Activated CD4-positive, alpha-beta T cell treated with anti-CD3 and anti-CD28 coated beads for 4 hours (primary cell): ENCODE results near the gene KHNYN.
"Not testable (repeated sequence)": the region's sequence is repeated elsewhere in the genome, so short reads cannot be mapped to it uniquely, and the experiment has no call there.

Experiments
- DNase-seq, 2 donors: peaks; one replicate each; pipeline ENCODE4 v3.0.0-alpha.2; 2020

The KHNYN gene

DNA sequence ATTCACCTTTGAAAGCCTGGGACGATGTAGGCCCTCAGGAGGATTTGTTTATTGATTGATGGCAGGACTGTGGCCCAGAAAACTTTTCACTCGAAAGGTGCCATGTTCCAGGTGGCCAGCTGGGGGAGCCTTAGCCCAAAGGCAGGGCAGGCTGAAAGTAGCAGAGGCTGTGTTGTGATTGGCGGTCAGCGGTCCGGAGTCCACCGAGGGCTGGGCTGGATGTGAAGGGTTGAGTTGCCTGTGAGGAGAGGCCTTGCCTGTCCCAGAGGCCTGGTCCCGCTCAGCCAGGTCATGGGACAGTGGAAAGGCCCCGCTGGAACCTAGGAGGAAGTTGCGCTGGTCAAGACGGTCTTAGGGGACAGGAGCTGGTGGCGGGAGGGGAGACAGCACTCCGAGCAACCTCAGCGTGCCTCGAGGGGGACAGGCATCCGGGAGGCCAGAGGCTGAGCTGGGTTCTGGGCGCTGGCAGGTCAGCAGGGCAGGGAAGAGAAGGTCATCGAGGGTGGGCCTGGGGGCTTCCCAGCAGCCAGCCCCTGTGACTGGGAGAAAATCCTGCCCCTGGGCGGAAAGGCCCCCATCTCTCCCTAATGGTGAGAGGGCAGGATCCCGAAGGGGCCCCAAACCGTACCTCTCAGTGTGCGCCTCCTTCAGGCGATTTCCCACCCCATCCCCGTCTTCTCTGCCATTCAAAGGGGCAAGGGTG lies 52.0 kb downstream of the KHNYN start:
- peak; percentile 16 to 31 for DNase-seq

DNA sequence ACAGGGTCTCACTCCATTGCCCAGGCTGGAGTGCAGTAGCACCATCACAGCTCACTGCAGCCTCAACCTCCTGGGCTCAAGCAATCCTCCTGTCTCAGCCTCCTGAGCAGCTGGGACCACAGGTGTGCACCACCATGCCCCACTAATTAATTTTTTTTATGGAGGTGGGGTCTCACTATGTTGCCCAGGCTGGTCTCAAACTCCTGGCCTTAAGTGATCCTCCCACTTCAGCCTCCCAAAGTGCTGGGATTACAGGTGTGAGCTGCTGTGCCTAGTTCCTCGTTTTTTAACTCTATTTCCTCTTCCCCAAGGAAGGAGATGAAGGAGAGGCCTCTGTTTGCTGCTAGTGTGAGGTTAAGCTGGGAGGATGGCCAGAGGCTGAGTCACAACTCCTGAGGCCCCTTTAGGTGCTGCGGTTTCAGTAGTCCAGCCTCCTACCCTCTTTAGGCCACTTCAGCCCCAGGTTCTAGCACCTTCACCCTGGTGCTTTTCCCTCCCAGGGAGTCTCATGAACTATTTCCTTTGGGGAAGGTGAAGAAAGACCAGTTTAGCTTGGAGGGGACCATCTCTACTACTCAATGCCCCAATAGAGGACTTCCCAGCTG lies 53.0 kb downstream of the KHNYN start:
- not testable (repeated sequence) for DNase-seq

DNA sequence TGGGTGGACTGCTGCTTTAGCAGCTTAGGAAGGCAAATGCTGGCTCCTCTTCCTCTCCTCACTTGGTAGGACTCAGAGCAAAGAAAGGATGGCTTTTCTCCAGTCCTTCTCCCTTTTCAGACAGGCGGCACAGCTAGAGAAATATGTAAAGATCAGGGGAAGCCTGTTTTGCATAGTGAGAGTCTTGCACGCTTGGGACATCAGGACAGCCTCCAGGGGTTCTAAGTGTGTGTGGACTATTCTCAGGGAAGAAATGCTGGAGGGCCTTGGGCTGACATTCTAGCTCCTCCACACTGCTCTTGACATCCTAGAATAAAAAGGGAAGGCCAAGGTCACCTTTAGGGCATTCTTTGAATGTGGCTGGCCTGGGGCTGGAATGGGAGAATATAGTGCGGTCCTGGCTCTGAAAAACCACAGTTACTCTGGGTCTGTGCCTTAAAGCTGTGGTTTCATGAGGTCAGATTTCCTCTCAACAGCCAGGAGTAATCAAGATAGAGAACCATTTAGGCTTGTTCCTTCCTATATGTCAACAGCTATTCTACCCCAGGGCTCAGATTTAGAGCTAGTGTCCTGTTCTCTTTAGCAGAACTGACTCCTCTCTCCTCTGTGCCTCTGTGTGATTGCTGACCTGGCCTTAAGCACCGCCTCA lies 54.0 kb downstream of the KHNYN start:
- DNase-seq, result no peak
